A673 (cell line): ENCODE measurements around the gene GNA15.

Source experiments
- CTCF ChIP-seq: fragments of 300-800, 200-600 bp; sonication (generic); conservative IDR thresholded peaks from 2 replicates; pipeline ENCODE4 v1.5.1; 2017; ENCODE audit warnings: low read depth, mild to moderate bottlenecking, antibody characterized with exemption, low read length, moderate library complexity, mixed read lengths
- EZH2 ChIP-seq: fragments of 200-600 bp; sonication (generic); IDR thresholded peaks from 2 replicates; pipeline ENCODE4 v1.6.1; 2017; ENCODE audit warnings: borderline replicate concordance, low read depth, mild to moderate bottlenecking, mixed read lengths, antibody characterized with exemption, low read length; ENCODE audit not compliant: poor library complexity, severe bottlenecking

GRCh38 chr19:3150739-3151329 lies 15.0 kb downstream of the GNA15 start:
- no peak for TF ChIP-seq EZH2
- no peak for TF ChIP-seq CTCF
